A673 (cell line): ENCODE results near the gene RACGAP1.

Experiments used
- EZH2 ChIP-seq: fragments of 200-600 bp; sonication (generic); IDR thresholded peaks from 2 replicates; pipeline ENCODE4 v1.6.1; 2017; ENCODE audit warnings: borderline replicate concordance, low read depth, mild to moderate bottlenecking, mixed read lengths, antibody characterized with exemption, low read length; ENCODE audit not compliant: poor library complexity, severe bottlenecking
- TF ChIP-seq, protein P1 (sequence below): fragments of 300-800, 200-600 bp; sonication (generic); conservative IDR thresholded peaks from 2 replicates; pipeline ENCODE4 v1.5.1; 2017; ENCODE audit warnings: low read depth, mild to moderate bottlenecking, antibody characterized with exemption, low read length, moderate library complexity, mixed read lengths

DNA sequence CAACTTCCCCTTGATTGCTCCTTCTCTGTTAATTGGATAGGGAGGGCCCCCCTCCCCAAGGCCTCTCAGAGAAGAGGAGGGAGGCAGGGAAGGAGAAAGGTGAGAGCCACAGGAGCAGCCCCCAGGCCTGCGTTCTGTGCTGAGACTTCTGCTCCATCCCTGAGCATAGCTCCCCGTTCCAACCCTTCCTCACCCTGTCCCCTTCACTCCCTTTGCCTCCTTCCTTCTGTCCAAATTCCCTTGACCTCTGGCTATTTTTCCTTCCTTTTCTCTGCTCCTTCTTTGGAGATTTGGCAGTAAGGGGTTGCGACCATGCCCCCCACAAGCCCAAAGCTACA lies 31.3 kb upstream of the RACGAP1 start:
- TF ChIP-seq, protein P1, sequence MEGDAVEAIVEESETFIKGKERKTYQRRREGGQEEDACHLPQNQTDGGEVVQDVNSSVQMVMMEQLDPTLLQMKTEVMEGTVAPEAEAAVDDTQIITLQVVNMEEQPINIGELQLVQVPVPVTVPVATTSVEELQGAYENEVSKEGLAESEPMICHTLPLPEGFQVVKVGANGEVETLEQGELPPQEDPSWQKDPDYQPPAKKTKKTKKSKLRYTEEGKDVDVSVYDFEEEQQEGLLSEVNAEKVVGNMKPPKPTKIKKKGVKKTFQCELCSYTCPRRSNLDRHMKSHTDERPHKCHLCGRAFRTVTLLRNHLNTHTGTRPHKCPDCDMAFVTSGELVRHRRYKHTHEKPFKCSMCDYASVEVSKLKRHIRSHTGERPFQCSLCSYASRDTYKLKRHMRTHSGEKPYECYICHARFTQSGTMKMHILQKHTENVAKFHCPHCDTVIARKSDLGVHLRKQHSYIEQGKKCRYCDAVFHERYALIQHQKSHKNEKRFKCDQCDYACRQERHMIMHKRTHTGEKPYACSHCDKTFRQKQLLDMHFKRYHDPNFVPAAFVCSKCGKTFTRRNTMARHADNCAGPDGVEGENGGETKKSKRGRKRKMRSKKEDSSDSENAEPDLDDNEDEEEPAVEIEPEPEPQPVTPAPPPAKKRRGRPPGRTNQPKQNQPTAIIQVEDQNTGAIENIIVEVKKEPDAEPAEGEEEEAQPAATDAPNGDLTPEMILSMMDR, result no peak
- no peak for TF ChIP-seq EZH2
